Stimulated activated CD4-positive, alpha-beta T cell treated with anti-CD3 and anti-CD28 coated beads, Interleukin-12 subunit alpha, Interleukin-12 subunit beta, amount 100 ng/mL, for 24 hours (primary cell): ENCODE results near the gene ALPK1.
"Not testable (repeated sequence)": the region's sequence is repeated elsewhere in the genome, so short reads cannot be mapped to it uniquely, and the experiment has no call there.

ENCODE experiments used
- DNase-seq, 2 experiments: peaks; one replicate each; pipeline ENCODE4 v3.0.0-alpha.2; 2020; ENCODE audit warnings: low read depth in 2 of 2

Gene ALPK1

GRCh38 chr4:112377594-112378242 is 80.5 kb downstream of the ALPK1 start:
- no peak for DNase-seq

GRCh38 chr4:112378243-112378620 is 81.1 kb downstream of the ALPK1 start:
- no peak for DNase-seq

- DNase-seq, result no peak
Observed at GRCh38 chr4:112378858-112379257, 81.7 kb downstream of the ALPK1 start.

GRCh38 chr4:112379306-112379705 is 82.1 kb downstream of the ALPK1 start:
- DNase-seq, result no peak

- no peak for DNase-seq
Observed at GRCh38 chr4:112381996-112382692, 85.0 kb downstream of the ALPK1 start.

GRCh38 chr4:112386071-112386470 is 88.9 kb downstream of the ALPK1 start:
- DNase-seq, result no peak

- DNase-seq, result no peak
Observed at GRCh38 chr4:112402098-112402497, 104.9 kb downstream of the ALPK1 start.

GRCh38 chr4:112403101-112403945 is 106.2 kb downstream of the ALPK1 start:
- no peak for DNase-seq

GRCh38 chr4:112410364-112410763 is 113.2 kb downstream of the ALPK1 start:
- DNase-seq, result no peak

GRCh38 chr4:112410804-112411203 is 113.6 kb downstream of the ALPK1 start:
- no peak for DNase-seq

- no peak for DNase-seq
Observed at GRCh38 chr4:112411781-112412550, 114.8 kb downstream of the ALPK1 start.

- no peak for DNase-seq
Observed at GRCh38 chr4:112416464-112416863, 119.3 kb downstream of the ALPK1 start.

- DNase-seq, result no peak
Observed at GRCh38 chr4:112418092-112418491, 120.9 kb downstream of the ALPK1 start.

GRCh38 chr4:112421911-112422310 is 124.7 kb downstream of the ALPK1 start:
- DNase-seq, result no peak

- DNase-seq, result no peak
Observed at GRCh38 chr4:112422644-112423043, 125.5 kb downstream of the ALPK1 start.

GRCh38 chr4:112423591-112423990 is 126.4 kb downstream of the ALPK1 start:
- DNase-seq, result no peak

- DNase-seq, result no peak
Observed at GRCh38 chr4:112425823-112426222, 128.7 kb downstream of the ALPK1 start.

GRCh38 chr4:112426416-112426815 is 129.2 kb downstream of the ALPK1 start:
- no peak for DNase-seq

- DNase-seq, result no peak
Observed at GRCh38 chr4:112431158-112431557, 134.0 kb downstream of the ALPK1 start.

GRCh38 chr4:112436987-112437386 is 139.8 kb downstream of the ALPK1 start:
- no peak for DNase-seq

GRCh38 chr4:112442226-112442625 is 145.1 kb downstream of the ALPK1 start:
- DNase-seq, result not testable (repeated sequence)
